GM21576 (cell line): Measurements from ENCODE around the gene STOML1.
A peak's percentile ranks its signal among the peaks of the same experiment; 100 is the strongest.
"Not testable (repeated sequence)": the region's sequence is repeated elsewhere in the genome, so short reads cannot be mapped to it uniquely, and the experiment has no call there.

Experiments
- ATAC-seq: cut with Tn5 transposase; IDR thresholded peaks from one replicate; pipeline ENCODE4 v1.9.1; 2021; ENCODE audit warnings: mild to moderate bottlenecking, moderate library complexity; ENCODE audit not compliant: unreplicated experiment

Gene STOML1

DNA sequence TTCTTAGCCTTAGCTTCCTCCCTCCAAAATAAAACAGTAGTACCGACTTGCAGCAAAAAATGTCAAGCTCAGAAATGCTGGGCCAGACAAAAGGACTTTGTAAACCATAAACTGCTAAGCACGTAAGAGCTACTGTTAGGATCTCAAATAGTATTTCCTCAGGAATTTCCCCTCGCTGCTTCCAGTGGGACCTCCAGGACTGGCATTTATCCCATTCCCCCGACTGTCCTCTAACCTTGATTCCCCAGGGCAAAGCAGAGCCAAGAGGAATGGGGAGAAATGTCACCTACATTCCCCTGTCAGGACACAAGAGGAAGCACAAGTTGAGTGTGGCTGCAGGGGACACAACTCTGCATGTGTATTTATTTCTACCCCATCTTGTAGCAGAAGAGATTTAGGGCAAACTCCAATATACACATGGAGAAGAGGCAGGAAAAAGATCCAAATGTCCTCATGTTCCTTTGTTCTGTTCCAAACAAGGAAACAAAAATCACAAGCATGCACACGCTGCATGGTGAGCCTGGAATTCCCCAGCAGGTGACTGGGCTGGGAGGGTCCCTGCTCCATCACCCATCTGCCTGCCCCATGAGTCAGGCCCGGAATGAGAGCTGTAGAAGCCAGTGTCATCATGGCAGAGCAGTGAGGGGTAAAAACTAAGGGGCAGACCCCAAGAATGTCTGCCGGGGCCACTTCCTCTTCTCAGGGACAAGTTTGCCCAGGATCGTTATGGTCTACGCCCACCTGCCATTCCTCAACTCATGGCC is 4.2 kb downstream of the STOML1 start:
- ATAC-seq, result no peak

DNA sequence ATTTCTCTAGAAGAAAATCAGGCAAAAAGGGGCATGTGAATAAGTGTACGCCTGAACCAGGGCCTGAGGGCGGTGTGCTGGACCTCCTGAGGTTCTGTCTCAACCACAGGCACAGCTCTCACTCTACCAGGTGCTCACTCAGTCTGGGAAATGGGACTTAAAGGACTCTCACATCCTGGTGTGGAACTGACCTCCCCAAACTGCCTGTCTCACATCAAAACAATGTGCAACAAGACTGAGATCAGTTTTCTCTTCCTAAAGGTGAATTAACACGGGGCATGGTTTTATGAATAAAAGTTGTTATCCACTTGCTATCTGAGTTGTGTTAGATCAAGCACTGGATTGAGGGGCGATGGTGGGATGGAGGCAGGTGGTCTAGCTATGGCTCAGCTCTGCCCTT is 4.8 kb downstream of the STOML1 start:
- ATAC-seq, result no peak

DNA sequence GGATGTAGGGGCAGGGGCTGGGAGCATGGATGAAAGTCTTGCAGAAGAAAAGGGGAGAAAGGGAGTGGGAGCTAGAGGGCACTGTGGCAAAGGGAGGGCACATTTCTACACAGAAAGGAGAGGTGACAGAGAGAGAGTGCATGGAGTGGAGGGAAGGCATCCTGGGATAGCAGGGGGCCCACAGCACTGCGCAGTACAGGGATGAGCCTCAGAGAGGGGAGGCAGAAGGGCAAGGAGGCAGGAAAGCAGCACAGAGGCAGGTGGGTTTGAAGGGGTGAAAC is 5.4 kb downstream of the STOML1 start:
- no peak for ATAC-seq

DNA sequence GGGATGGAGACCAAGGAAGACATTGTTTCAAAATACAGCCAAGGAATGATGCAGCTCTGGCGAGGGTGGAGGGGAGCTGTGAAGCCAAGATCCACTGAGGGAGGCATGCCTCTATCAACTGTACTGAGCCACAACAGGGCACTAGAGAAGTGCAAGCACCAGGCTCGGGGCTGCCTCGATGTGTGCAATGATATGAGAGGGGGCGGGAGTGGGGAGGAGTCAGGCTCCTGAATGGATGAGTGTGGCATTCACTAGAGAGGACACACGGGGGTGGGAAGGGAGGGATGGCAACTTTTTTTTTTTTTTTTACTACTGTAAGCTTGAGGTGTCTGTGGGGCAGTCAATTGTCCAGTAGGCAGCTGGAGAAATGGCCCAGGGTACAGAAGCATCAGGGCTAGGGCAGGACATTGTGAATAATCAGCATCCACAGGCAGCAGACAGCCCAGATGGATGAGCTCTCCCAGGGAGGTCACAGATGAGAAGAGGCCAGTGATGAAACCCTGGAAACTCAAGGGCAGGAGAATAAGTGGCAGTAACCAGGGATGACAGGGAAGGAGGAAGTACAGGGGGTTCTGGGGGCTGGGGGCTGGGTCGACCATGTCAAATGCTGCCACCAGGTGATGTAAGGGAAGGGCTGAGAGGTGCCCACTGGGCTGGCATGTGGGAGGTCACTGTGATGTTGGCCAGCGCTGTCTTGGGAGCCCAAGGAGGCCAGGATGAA is 5.9 kb downstream of the STOML1 start:
- ATAC-seq, result no peak

DNA sequence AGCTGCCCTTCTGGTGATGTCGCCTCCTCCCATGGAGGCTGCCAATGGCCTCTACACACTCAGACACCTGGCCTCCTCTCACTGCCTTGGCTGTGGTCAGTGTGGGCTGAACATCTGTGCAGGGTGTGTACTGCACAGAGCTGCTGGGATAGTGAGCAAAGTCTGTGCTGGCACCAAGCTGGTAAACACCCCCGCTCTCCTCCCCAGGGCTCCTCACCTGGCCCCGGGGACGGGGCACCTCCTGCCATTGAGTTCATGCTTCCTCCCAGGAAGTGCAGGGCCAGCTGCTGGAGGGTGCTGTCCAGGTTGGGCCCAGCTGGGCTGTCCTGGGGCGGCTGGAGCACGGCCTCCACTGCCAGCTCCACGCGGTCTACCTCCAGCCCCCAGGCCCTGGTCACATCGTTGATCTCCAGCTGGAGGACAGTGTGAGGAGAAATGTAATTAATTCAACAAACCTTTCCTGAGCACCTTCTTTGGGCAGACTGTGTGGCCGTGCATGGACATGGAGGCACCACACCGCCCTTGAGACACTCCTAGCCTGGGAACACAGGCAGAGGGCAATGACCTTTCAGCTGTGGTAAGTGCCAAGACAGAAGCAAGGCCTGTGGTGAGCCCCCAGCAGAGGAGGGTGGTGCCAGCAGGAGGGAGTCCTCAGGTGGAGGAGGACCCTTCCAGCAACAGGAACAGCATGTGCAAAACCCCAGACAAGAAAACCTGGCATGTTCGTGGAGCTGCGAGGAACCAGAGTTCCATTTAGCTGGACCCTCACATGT is 6.8 kb downstream of the STOML1 start:
- ATAC-seq, result no peak

DNA sequence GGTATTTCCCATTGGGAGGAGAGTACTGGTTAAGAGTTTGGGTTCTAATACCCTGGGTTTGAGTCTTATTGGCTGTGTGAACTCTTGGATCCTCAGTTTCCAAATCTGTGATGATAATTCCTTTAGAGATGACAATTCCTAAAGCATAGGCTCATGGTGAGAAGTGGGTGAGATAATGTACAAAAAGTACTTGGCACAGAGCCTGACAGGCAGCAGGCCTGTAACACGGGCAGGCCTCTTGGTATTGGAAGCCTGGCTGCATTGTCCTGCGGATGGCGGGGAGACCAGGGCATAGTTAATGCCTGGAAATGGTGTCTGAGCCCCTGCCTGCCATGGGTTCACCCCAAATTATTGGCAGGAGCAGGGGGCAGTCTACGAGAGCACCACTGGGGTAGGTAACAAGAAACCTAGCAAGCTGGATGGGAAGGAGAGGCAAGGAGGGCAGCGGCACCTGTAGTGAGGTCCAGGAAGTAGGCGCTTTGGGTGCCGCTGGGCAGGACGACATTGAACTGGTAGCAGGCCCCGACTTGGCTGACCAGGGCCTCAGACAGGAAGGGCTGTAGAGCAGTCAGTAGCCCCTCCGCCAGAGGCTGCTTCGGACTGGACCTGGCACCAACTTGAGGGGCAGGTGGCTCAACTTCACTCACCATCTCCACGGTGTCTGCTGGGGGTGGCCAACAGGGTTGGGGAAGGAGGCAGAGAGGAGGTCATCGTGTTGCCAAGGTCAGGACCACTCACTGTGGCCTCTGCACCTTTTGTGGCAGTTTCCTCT is 7.7 kb downstream of the STOML1 start:
- no peak for ATAC-seq

DNA sequence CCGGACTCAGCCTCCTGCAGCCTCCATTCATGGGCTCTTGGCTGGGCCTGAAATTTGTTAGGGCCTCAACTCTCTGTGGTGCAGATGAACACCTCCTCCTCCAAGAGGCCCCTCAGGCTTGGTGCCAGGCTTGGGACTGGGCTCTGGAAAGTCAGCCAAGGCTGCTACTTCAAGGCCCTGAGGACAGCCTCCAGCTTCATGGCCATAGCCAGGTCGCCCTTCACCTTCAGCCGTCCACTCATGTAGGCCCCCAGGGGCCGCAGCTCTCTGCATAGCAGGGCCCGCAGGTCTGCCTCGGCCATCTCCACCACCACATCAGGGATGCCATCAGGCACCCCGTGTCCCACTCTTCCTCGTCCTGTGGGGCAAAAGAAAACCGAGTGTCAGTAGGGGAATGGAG is 8.3 kb downstream of the STOML1 start:
- no peak for ATAC-seq

DNA sequence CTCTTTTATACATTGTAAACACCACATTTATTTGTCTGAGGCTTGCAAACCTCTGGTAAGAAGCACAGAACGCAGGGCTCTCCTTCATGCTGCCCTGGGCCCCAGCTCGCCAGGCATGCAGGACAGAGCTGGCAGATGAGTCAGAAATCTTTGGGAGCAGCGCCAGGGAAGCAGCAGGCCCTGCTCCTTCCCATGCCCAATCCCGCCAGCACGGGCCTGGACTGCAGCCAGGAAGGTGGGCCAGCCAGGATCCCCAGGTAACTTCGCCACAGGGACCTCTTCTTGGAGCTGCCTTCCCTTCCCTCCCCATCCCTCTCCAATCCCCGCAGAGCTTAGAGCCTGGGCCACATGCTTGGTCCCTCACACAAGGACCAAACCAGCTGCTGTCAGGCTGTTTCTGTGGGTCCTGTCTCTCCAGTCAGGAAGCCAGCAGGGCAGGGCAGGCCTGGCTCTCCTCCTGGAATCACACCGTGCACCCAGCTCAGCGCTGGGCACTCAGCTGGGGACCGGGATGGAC is 8.8 kb downstream of the STOML1 start:
- no peak for ATAC-seq

DNA sequence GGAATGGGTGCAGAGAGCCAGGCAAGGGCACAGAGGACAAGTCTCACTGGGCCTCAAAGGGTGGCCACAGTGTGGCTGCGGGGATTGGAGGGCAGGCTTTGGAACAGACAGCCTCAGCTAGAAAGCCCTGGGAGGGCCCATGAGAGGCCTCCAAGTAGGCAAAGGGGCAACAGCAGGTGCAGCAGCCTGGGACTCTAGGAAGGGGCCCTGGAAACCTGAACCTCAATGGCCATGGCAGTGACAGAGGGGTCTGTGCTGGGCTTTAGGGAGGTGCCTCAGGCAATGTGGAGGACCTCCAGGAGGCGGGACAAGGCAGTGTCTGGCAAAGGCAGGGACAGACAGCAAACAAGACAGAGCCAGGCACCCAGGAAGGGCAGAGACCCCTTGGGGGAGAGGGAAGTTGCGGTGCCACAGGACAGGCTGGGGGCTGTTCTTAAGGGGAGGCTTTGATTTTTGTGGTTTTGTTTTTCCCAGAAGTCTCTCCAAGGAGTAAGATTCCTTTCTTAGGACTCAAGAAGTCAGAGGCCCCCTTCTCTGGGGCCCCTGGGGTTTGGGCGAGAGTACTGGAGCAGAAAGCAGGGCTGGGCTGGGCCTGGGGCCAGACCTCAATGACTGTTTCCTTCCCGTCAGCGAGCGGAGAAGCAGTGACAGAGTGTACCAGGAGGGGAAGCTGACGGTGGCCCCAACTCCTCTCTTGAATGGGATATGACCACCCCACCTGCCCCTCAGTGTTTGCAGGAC is 9.7 kb downstream of the STOML1 start:
- no peak for ATAC-seq

DNA sequence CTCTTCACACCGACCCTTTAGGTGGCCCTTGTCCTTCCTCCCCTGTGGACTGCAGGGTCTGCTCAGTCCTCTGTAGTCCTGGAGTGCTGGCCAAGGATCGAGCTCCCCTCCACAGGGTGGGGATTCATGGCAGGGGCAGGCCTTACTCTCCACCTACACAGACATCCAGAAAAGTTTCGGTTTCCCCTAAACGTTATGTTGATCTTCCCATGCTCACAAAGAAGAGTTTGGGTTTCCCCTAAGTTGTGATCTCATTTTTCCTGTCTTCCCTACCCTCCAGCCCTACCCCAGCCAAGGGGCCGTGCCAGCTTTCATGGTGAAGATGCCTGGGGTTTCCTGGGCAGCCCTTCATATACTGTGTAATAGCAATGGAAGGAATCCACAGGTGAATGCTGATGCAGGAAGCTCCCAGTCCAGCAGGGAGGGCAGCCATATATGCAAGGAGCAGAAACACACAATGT is 10.3 kb downstream of the STOML1 start:
- ATAC-seq, result no peak

DNA sequence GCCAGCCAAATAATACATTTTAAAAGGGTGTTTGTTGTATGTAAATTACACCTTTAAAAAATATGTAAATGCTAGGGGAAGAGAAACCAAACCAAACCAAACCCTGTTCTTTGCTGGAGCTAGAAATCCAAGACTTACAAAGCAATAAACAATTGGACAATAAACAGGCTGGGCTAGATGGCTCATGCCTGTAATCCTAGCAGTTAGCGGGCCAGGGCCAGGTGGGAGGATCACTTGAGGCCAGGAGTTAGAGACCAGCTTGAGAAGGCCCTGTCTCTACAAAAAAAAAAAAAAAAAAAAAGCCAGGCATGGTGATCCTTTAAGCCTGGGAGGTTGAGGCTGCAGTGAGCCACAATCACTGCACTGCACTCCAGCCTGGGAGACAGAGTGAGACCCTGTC is 12.5 kb downstream of the STOML1 start:
- ATAC-seq, result no peak

DNA sequence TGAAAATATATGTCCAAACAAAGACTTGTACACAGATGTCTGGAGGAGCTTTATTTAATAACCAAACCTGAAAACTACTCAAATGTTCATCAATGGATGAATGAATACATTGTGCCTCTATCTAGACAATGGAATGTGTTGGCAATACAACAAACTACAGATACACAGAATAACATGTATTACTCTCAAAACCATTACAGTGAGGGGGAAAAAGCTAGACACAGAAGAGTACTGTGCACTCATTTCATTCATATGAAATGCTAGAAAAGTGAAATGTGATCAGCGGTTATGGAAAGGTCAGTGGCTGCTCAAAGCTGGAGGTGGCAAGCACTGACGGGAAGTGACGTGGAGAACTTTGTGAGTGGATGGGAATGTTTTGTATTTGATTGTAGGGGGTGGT is 13.2 kb downstream of the STOML1 start:
- no peak for ATAC-seq

DNA sequence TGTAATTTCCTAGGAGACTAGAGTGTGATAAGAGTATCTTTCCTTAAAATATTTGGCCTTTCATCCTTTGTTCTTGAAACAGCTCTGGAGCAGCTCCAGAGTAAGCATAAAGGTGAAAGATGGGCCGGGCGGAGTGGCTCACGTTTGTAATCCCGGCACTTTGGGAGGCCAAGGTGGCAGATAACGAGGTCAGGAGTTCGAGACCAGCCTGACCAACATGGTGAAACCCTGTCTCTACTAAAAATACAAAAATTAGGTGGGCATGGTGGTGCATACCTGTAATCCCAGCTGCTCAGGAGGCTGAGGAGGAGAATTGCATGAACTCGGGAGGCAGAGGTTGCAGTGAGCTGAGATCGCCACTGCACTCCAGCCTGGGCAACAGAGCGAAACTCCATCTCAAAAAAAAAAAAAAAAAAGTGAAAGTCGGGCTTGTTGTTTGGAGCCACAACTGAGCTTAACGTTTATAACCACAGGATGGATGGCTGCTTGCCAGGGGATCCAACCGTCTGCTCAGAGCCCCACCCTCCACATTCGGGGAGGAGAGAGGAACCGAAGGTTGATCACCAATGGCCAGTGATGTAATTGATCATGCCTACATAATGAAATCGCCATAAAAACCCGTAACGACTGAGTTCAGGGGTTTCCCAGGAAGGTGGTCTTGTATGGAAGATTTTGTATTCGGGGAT is 16.5 kb downstream of the STOML1 start:
- ATAC-seq, result not testable (repeated sequence)

DNA sequence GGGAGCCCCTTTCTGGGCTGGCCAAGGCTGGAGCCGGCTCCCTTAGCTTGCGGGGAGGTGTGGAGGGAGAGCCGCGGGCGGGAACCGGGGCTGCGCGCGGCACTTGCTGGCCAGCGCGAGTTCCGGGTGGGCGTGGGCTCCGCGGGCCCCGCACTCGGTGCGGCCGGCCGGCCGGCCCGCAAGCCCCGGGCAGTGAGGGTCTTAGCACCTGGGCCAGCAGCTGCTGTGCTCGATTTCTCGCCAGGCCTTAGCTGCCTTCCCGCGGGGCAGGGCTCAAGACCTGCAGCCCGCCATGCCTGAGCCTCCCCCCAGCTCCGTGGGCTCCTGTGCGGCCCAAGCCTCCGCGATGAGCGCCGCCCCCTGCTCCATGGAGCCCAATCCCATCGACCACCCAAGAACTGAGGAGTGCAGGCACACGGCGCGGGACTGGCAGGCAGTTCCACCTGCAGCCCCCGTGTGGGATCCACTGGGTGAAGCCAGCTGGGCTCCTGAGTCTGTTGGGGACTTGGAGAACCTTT is 18.4 kb downstream of the STOML1 start:
- not testable (repeated sequence) for ATAC-seq

DNA sequence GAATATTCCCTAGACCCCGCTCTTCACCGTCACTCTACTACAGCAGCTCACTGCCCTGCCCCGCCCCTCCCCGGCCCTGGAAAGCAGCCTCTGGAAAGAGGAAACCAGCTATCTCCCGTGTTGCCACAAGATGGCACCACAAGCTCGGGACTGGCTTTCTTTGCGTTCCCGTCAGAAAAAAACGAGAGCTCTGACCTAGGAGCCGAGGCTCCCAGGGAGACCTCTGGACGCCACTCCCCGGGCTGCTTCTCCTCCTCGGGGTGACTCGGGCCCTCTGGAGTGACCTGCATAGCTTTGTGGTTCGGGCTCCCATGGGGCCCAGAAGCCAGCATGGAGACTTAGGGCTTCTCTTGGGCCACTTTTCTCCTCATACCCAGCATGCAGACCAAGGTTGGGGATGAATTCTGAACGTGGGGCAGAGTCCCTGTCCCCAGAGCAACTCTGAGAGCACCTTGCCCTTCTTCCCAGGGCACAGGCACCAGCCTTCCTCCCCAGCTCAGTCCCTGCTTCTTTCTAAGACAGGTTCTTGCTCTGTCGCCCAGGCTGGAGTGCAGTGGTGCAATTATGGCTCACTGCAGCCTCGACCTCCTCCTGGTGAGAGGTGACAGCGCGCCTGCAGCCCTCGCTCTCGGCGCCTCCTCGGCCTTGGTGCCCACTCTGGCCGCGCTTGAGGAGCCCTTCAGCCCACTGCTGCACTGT is 19.0 kb downstream of the STOML1 start:
- no peak for ATAC-seq

DNA sequence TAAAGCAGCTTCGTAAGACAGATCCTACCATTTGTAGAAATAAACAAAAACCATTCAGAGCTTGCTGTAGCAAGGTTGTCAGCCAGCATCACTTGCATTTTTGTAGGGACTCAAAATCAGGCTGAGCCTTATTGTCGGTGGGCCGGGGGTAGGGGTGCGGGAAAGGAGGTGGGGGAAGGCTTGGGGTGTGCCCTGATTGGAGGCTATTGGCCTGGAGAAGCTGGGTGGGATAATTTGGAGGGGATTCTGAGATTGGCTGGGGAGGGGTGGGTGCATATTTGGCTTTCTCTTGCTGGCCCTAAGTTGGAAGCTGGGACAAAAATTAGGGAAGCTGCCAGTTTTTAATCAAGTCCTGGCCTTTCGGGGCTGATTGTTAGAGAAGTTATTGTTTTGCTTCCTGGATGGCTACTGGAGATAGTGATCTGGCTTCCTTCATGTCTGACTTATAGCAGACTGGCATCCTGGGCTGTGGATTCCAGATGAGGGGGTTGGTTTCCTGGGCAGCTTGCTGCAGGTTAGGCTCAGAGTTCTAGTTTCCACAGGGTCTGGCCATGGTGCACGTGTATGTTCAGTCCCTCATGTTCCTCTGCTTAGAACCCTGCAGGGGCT is 22.8 kb downstream of the STOML1 start:
- ATAC-seq, result no peak

DNA sequence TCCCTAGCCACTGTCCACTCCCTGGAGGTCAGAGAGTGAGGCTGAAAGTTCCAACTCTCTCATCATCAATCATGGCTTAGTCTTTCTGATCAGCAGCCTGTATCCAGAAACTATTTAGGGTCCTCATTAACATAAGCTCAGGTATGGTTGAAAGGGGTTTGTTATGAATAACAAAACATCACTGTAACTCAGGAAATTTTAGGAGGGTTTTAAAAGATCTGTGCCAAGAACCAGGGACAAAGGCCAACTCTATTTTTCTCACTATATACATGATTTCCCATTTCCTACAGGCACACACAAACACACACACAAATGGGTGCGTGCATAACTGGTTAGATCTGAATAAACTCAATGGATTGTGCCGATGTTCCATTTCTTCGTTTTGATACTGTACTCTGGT is 23.6 kb downstream of the STOML1 start:
- ATAC-seq, result no peak

DNA sequence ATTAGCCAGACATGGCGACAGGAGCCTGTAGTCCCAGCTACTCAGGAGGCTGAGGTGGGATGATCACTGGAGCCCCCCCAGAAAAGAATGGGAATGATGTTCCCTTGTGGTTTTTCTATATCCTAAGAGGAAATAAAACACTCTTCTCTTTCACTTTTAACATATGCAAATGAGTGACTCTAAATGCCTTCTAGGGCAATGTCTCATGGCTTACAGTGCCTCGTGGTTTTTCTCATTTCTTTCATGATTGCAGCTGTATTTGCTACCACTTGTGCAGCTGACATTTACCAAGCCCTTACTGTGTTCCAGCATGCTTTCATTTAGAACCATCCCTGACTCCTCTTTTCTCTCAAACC is 26.4 kb downstream of the STOML1 start:
- peak; percentile 49 for ATAC-seq
